Kidney (tissue), 14 donors: ENCODE measurements around the gene PGAM5. TPM values are rescaled to one million over a fixed set of nuclear protein-coding genes. Genes with fewer than 3 reads are reported as not detected.

Source experiments
- DNase-seq, 5 donors: peaks; one replicate each; pipeline ENCODE4 v3.0.0-alpha.2; 2013 to 2020
- FAIRE-seq: peaks from 2 replicates; lab custom pipeline; 2012; peaks lifted over from hg19 to GRCh38; lab: Jason Lieb, UNC
- H3K27ac ChIP-seq, 2 donors: one replicate each; pipeline ENCODE4 v1.7.0; 2013; ENCODE audit warnings: low read depth in 2 of 2, low read length in 2 of 2, inconsistent platforms in 1 of 2
- H3K27me3 ChIP-seq: one replicate; pipeline ENCODE4 v1.7.1; 2013; ENCODE audit warnings: low read length, inconsistent platforms; ENCODE audit not compliant: control insufficient read depth, insufficient read depth
- H3K36me3 ChIP-seq, 3 donors: one replicate each; pipeline versions ENCODE4 v1.7.0 to v1.7.1; 2013; ENCODE audit warnings: low read length in 3 of 3, control low read depth in 1 of 3, inconsistent platforms in 1 of 3; ENCODE audit not compliant: insufficient read depth in 3 of 3, control insufficient read depth in 2 of 3
- H3K4me1 ChIP-seq, 3 donors: one replicate each; pipeline versions ENCODE4 v1.7.0 to v1.7.1; 2013; ENCODE audit warnings: low read length in 3 of 3, inconsistent platforms in 1 of 3, low read depth in 1 of 3; ENCODE audit not compliant: control insufficient read depth in 2 of 3, insufficient read depth in 2 of 3
- H3K4me3 ChIP-seq, 3 donors: one replicate each; pipeline versions ENCODE4 v1.7.0 to v1.8.1; 2013; ENCODE audit warnings: low read length in 3 of 3, control low read depth in 1 of 3, inconsistent platforms in 1 of 3
- H3K9ac ChIP-seq, 3 donors: one replicate each; pipeline versions ENCODE4 v1.7.0 to v1.7.1; 2013; ENCODE audit warnings: low read length in 3 of 3, control low read depth in 1 of 3, inconsistent platforms in 1 of 3
- H3K9me3 ChIP-seq, 3 donors: one replicate each; pipeline versions ENCODE4 v1.7.0 to v1.7.1; 2013; ENCODE audit warnings: low read length in 3 of 3, control low read depth in 1 of 3, inconsistent platforms in 1 of 3; ENCODE audit not compliant: control insufficient read depth in 2 of 3, insufficient read depth in 1 of 3
- CTCF ChIP-seq: IDR thresholded peaks from 3 replicates; pipeline ENCODE4 v1.5.1; 2012; ENCODE audit warnings: mild to moderate bottlenecking, moderate library complexity, borderline replicate concordance; ENCODE audit not compliant: insufficient read depth; ENCODE audit errors: extremely low read depth
- intact Hi-C: fragments of 100-400 bp; cut with DNase I; formaldehyde crosslinking; loops from one replicate; pipeline ENCODE4 v1.11.1; 2022
- polyA plus RNA-seq: library from polyadenylated mRNA; stranded (reverse); fragments of 350-450 nt; fragmentation: Illumina TruSeq; extraction: RNeasy Lipid Tissue Mini Kit (QIAGEN cat#74804); gene quantifications from one replicate; pipeline ENCODE4 v1.2.3, GENCODE V29; 2014; ENCODE audit warnings: low read depth, low replicate concordance; ENCODE audit not compliant: insufficient read depth
- total RNA-seq: library from RNA; stranded (reverse); fragmentation: NEBNext Ultra II Directional; extraction: Animal tissue kit (Norgen Biotek cat#: 25700); gene quantifications from one replicate; pipeline ENCODE4 v1.2.1, GENCODE V29; 2021
- donor health status: control.
- donor health status: control.
- donor health status: control.
- donor health status: control.
- donor health status: control.
- donor health status: DM: yes; HTN: yes; CAD: no.
- donor health status: Normal renal cell carcinoma (clear cell type).

Gene PGAM5
- total and polyA plus RNA-seq, 2 donors from 2014 or later = 19.4 to 33.5 TPM

DNA sequence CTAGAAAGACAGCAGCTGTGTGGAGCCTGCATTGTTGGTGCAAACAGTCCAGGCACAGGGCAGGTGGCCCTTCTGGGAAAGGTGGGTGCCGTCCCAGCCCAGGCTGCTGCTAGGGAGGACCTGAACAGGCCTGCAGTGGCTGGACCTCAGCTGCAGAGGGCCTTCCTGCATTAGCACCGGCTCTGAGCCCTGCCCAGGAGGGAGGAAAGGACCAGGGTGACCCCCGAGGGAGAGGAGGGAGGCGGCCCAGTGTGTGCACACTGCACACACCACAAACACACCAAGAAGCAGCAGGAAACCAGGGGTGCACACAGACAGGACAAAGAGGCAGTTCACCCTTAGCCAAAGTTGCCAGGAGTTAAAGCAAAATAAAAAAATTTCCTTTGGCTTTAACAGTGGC lies 8.0 kb upstream of the PGAM5 start:
- no peak overlapping the region for H3K4me3 ChIP-seq
- TF ChIP-seq CTCF = no peak
- H3K9ac ChIP-seq = no peak overlapping the region
- no peak overlapping the region for H3K27ac ChIP-seq
- H3K36me3 ChIP-seq = peaks cover 0 to 21% (median 9%) of the 10 kb centered on the region in 3 donors
- FAIRE-seq (no peak), DNase-seq (no peak)
- intact Hi-C loops = no loop called here
- H3K27me3 ChIP-seq = no peaks in the 10 kb centered on the region
- no peaks in the 10 kb centered on the region for H3K9me3 ChIP-seq
- no peaks in the 10 kb centered on the region for H3K4me1 ChIP-seq

DNA sequence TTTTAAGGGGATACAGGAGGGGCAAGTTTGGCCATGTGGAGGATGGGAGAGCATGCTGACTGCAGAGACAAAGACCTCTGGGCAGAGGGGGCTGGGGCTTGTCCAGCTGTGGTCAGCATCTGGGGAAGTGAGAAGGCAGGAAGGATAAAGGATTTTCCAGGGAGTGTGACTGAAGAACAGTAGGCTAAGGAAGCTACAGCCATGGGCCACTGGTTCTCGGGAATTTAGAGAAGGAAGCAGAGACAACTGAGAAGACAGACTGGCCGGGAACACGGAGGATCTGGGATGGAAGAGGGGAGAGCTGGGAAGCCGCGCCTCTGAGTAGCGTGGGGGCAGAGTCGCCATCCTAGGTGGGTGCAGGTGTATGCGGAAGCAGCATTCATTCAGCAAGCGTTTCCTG lies 7.0 kb upstream of the PGAM5 start:
- TF ChIP-seq CTCF = no peak
- intact Hi-C loops = no loop called here
- no peak overlapping the region for H3K27ac ChIP-seq
- FAIRE-seq (no peak), DNase-seq (peak in 3 of 5 donors; percentile 38 to 75 (median 67))
- no peaks in the 10 kb centered on the region for H3K9me3 ChIP-seq
- H3K4me1 ChIP-seq = no peaks in the 10 kb centered on the region
- no peak overlapping the region for H3K9ac ChIP-seq
- H3K36me3 ChIP-seq = peaks cover 0 to 15% (median 8%) of the 10 kb centered on the region in 3 donors
- peak overlapping the region in 1 of 3 donors; percentile 11 for H3K4me3 ChIP-seq
- H3K27me3 ChIP-seq = no peaks in the 10 kb centered on the region

DNA sequence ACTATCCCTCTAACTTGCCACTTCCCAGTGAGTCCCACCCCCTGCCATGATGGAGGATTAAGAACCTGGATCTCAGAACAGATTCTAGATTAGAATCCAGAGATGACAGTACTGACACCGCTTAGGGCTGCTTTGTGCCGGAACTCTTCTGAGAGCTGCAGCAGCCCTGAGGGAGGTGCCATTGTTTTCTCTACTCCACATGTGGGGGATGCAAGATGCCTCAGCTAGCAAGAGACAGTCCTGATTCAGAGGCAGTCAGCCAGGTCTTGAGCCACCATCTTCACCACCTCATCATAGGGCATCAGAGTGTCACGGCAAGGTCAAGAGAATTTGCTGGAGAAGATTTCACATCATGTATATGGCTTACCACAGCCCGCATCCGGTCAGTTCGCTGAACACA lies 3.4 kb upstream of the PGAM5 start:
- H3K9ac ChIP-seq = no peak overlapping the region
- H3K4me1 ChIP-seq = peaks cover 0 to 2% (median 0%) of the 10 kb centered on the region in 3 donors
- no peaks in the 10 kb centered on the region for H3K27me3 ChIP-seq
- DNase-seq (no peak), FAIRE-seq (no peak)
- H3K9me3 ChIP-seq = no peaks in the 10 kb centered on the region
- H3K36me3 ChIP-seq = peaks cover 0 to 4% (median under 1%) of the 10 kb centered on the region in 3 donors
- TF ChIP-seq CTCF = no peak
- intact Hi-C loops = no loop called here
- H3K27ac ChIP-seq = no peak overlapping the region
- H3K4me3 ChIP-seq = no peak overlapping the region

DNA sequence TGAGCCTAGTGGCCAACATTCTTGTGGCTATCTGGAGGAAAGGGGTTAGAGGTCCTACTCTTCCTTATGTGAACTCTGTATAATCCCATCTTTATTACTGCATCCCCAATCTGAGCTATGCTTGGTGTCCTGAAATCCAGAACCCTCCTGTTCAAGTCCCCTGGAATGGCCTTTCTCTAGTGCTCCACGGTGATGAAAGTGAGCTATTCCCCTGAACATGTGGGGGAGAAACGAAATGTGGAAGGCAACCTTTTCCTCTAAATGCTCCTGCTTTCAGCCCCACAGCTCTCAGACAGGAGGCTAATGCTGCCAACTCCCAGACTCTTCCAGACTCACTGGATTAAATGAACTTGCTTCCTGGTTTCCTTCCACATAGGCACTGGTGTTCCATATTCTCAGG lies 2.5 kb upstream of the PGAM5 start:
- H3K9ac ChIP-seq = no peak overlapping the region
- H3K9me3 ChIP-seq = no peaks in the 10 kb centered on the region
- peaks cover 0 to 2% (median 0%) of the 10 kb centered on the region in 3 donors for H3K4me1 ChIP-seq
- H3K36me3 ChIP-seq = peaks cover 0 to 4% (median 0%) of the 10 kb centered on the region in 3 donors
- no peak overlapping the region for H3K27ac ChIP-seq
- TF ChIP-seq CTCF = no peak
- H3K4me3 ChIP-seq = no peak overlapping the region
- no peaks in the 10 kb centered on the region for H3K27me3 ChIP-seq
- DNase-seq (no peak), FAIRE-seq (no peak)
- intact Hi-C loops = no loop called here
